ENCODE results near the gene RBPJL. TPM values are rescaled to one million over a fixed set of nuclear protein-coding genes. Genes with fewer than 3 reads are reported as not detected.
"Not testable (repeated sequence)": the region's sequence is repeated elsewhere in the genome, so short reads cannot be mapped to it uniquely, and the experiment has no call there.

RBPJL gene
- polyA plus RNA-seq, 1 experiment: not detected

- no peaks in the 10 kb centered on the region for H3K27me3 ChIP-seq (ENCODE audit: control insufficient read depth, insufficient read depth, low read length)
- no peak for DNase-seq (ENCODE audit: low read depth)
- CTCF ChIA-PET: no interaction called here
These were observed 43.6 kb downstream of the RBPJL start for GRCh38 chr20:45350217-45350616.

GRCh38 chr20:45350795-45351194, 44.2 kb downstream of the RBPJL start:
- DNase-seq (ENCODE audit: low read depth); H3K4me3 ChIP-seq (ENCODE audit: low read depth, low read length); H3K27me3 ChIP-seq (ENCODE audit: control insufficient read depth, insufficient read depth, low read length); H3K36me3 ChIP-seq (ENCODE audit: control insufficient read depth, insufficient read depth, low read length); POLR2A ChIA-PET: not testable (repeated sequence)
- CTCF ChIA-PET: interaction anchor here (1.1 to 2.6 kb wide), 2 partner anchors 12 to 57 kb away, joined by 3 to 13 read pairs; partner anchors contain the start of gene SYS1

More at GRCh38 chr20:45350217-45350616, 43.6 kb downstream of the RBPJL start:
- no peak overlapping the region for H3K4me3 ChIP-seq (ENCODE audit: low read depth, low read length)
- H3K36me3 ChIP-seq (ENCODE audit: control insufficient read depth, insufficient read depth, low read length): peaks cover 3% of the 10 kb centered on the region; the same call in 1 of the 2 replicates
- TF ChIP-seq CTCF (IDR thresholded peaks at IDR 0.05; ENCODE audit: insufficient read depth, low read depth, low read length): no peak
- POLR2A ChIA-PET: no interaction called here

GRCh38 chr20:45352729-45353128, 46.1 kb downstream of the RBPJL start:
- no peaks in the 10 kb centered on the region for H3K36me3 ChIP-seq (ENCODE audit: control insufficient read depth, insufficient read depth, low read length)
- TF ChIP-seq CTCF (IDR thresholded peaks at IDR 0.05; ENCODE audit: insufficient read depth, low read depth, low read length): no peak
- no peak overlapping the region for H3K4me3 ChIP-seq (ENCODE audit: low read depth, low read length)
- CTCF ChIA-PET: interaction anchor here (0.9 to 2.6 kb wide), 2 partner anchors 10 to 84 kb away, joined by 7 to 13 read pairs; partner anchors contain the start of gene SYS1
- no peaks in the 10 kb centered on the region for H3K27me3 ChIP-seq (ENCODE audit: control insufficient read depth, insufficient read depth, low read length)
- DNase-seq (ENCODE audit: low read depth): no peak
- POLR2A ChIA-PET: no interaction called here

- ChIA-PET POLR2A (no interaction called here), CTCF (interaction anchor here (0.6 to 0.9 kb wide), 2 partner anchors 12 to 17 kb away, joined by 3 read pairs; no protein-coding TSS in a partner anchor)
- Histone ChIP-seq H3K36me3 (ENCODE audit: control insufficient read depth, insufficient read depth, low read length) (no peaks in the 10 kb centered on the region), H3K27me3 (ENCODE audit: control insufficient read depth, insufficient read depth, low read length) (no peaks in the 10 kb centered on the region), H3K4me3 (ENCODE audit: low read depth, low read length) (no peak overlapping the region)
- no peak for TF ChIP-seq CTCF (IDR thresholded peaks at IDR 0.05; ENCODE audit: insufficient read depth, low read depth, low read length)
- DNase-seq (ENCODE audit: low read depth): no peak
These were observed 47.1 kb downstream of the RBPJL start for GRCh38 chr20:45353746-45354145.

- DNase-seq (ENCODE audit: low read depth): no peak
- TF ChIP-seq CTCF (IDR thresholded peaks at IDR 0.05; ENCODE audit: insufficient read depth, low read depth, low read length): no peak
- Histone ChIP-seq H3K4me3 (ENCODE audit: low read depth, low read length) (no peak overlapping the region), H3K27me3 (ENCODE audit: control insufficient read depth, insufficient read depth, low read length) (no peaks in the 10 kb centered on the region), H3K36me3 (ENCODE audit: control insufficient read depth, insufficient read depth, low read length) (no peaks in the 10 kb centered on the region)
- ChIA-PET POLR2A (no interaction called here), CTCF (interaction anchor here (0.6 to 1.5 kb wide), 5 partner anchors 12 to 34 kb away, joined by 3 to 4 read pairs (median 3); no protein-coding TSS in a partner anchor)
These were observed 48.0 kb downstream of the RBPJL start for GRCh38 chr20:45354423-45355208.

Measured in BJ (cell line).